ENCODE measurements around the gene ADPRH.

ADPRH gene

DNA sequence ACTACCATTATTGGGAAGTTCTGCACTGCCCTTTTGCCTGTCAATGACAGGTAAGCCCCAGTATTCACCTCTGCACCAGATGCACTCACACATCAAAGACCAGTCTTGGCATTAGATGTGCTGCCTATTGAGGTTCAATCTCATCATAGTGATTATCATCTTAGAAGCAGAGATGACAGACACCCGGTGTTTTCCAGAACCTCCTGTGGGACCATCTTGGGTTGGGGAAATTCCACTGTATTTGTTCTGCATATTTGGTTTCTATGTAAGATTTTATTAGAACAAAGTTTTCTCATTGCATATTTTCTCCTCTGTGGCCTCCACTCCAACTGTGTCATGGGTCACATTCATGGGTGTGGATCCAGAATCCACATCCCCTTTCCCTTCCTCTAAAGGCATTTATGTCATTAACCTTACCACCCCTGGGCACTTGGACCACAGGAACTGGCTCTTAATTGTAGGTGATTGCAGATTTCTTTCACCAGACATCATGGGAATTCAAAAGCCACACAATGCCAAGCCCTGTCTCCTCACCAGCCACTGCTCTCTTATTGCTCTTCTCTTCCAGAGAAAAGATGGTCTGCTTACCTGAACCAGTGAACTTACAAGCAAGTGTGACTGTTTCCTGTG, 49.6 kb downstream of the ADPRH start:
- no peak for DNase-seq

DNA sequence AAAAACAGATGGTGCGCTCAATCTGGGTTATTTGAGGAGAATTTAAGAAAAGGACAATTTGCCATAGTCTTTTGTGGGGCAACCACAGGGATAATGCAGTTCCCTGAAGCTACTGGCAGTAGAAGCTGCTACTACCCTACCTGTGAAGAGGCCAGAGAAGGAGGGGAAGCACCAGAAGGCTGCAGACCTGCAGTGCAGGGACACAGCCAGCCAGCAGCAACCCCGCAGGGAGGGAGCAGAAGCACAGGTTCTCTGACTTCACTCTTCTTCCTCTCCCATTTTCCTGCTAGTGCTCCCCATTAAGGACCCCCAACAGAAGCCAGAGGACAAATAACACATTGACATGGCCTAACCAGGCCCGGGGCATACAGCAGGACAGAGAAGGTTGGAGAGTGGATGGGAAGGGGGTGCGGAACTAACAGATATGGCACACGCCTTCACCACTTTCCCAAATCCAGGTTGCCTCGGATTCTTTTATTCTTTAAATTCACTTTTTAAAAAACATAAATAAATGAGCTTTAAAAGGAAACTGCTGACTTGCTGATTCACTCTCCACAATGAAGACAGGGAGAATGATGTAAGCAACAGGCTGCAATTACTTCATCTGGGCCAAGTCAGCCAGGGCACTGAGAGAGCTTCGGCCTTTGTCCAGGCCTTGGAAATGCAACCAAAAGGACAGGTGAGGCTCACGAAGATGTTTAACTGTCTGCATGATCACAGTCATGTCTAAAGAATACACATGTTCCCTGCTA, 51.0 kb downstream of the ADPRH start:
- DNase-seq: no peak

- DNase-seq: no peak
Measured at GRCh38 chr3:119630880-119631329, 51.6 kb downstream of the ADPRH start.

- no peak for DNase-seq
Measured at GRCh38 chr3:119631516-119631915, 52.2 kb downstream of the ADPRH start.

DNA sequence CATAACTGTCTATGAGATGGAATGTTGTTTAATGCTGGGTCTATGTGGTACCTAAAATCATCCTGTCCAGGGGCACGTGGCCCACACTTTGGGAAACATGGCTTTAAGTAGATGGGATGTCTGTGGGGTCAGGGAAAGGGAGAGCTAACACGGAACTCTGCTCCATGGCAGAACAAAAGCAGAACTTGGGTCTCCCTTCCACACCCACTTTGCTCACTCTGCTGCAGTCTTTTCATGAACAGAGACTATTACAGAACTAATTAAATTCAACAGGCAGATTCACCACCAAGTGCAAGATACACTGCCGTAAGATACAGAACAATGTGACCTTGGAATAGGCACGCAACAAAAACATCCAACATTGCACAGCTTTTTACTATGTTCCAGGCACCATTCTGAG, 52.9 kb downstream of the ADPRH start:
- DNase-seq: no peak

DNA sequence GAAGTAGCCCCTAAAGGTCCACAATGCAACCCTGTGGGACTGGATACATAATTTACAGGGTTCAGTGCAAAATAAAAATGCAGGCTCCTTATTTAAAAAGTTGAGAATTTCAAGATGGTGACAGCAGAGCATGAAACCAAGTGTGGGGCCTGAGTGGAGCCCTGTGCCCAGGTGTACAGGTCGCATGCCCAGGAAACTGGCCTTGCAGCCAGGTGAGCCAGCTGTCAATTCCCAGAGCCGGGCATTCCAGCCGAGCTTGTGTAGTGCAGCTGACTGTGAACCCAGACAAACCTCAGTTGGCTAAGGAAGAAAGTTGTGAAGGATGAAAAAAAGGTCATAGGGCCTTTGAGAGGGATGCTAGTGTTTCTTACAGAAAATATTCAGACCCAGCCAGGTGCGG, 53.5 kb downstream of the ADPRH start:
- DNase-seq: no peak

GRCh38 chr3:119635719-119636118, 56.4 kb downstream of the ADPRH start:
- no peak for DNase-seq

DNA sequence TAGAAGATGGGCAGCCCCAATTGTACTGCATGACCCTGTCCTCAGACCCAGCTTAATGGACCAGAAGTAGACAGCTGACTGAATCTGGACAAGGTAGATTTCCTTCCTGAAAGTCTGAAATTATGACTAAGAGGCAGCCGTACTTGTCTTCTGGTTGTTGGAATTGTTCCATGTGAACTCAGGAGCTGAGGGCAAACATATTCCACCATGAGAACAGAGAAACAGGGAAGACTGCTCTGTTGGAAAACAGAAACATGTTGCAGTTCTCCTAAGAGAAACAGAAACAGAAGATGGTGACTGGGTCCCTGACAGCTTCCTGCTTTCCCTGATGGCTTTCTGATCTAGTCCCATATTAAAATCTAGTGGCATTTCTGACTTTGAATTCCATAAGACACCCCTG, 57.0 kb downstream of the ADPRH start:
- no peak for DNase-seq

DNA sequence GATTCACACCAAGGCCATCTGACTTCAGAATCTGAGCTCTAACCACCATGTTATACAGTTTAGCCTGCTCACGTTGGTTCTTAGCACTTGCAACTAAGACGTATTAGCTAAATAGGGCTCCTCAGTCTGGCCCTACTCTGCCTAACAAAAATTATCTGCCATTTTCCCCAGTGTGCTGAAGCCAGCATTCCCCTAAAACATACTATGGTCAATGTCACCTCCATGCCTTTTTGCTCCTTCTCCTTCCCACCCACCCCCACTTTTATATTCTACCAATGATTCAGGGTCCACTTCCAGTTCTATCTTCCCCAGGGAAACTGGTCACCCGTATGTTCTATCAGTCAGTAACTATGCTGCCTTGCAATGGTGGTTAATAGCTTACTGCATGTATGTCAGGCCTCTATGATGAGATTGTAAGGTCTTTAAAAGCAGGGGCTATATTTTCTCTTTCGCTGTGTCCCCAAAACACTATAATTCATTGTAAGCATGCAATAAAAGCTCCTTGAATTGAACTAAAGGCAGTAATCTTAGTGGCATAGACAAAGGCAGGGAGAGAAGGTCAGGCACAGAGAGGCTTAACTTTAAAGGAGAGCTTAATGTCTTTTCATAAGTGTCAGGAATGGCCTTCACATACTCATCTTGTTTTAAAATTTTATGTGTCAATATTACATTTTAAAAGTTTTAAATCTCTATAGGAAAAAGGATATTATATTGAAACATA, 57.8 kb downstream of the ADPRH start:
- DNase-seq: no peak

GRCh38 chr3:119637679-119638477, 58.6 kb downstream of the ADPRH start:
- DNase-seq: no peak
